ENCODE results near the gene SLC2A8.

The SLC2A8 gene

GRCh38 chr9:127402401-127403090 is 5.6 kb downstream of the SLC2A8 start:
- no peak for DNase-seq (ENCODE audit: low read depth)

- no peak for DNase-seq (ENCODE audit: low read depth)
These were observed 6.7 kb downstream of the SLC2A8 start for GRCh38 chr9:127403507-127404192.

- no peak for DNase-seq (ENCODE audit: low read depth)
These were observed 7.7 kb downstream of the SLC2A8 start for GRCh38 chr9:127404631-127405030.

GRCh38 chr9:127405344-127406125 is 8.6 kb downstream of the SLC2A8 start:
- DNase-seq (ENCODE audit: low read depth): no peak

- no peak for DNase-seq (ENCODE audit: low read depth)
These were observed 10.0 kb downstream of the SLC2A8 start for GRCh38 chr9:127406799-127407491.

- no peak for DNase-seq (ENCODE audit: low read depth)
These were observed 10.5 kb downstream of the SLC2A8 start for GRCh38 chr9:127407492-127407843.

- DNase-seq (ENCODE audit: low read depth): no peak
These were observed 14.2 kb downstream of the SLC2A8 start for GRCh38 chr9:127411122-127411521.

- DNase-seq (ENCODE audit: low read depth): no peak
These were observed 18.2 kb downstream of the SLC2A8 start for GRCh38 chr9:127415141-127415540.

- DNase-seq (ENCODE audit: low read depth): no peak
These were observed 18.7 kb downstream of the SLC2A8 start for GRCh38 chr9:127415657-127416056.

- no peak for DNase-seq (ENCODE audit: low read depth)
These were observed 20.4 kb downstream of the SLC2A8 start for GRCh38 chr9:127417131-127418036.

GRCh38 chr9:127418037-127418471 is 21.1 kb downstream of the SLC2A8 start:
- peak; percentile 19 for DNase-seq (ENCODE audit: low read depth)

- no peak for DNase-seq (ENCODE audit: low read depth)
These were observed 22.4 kb downstream of the SLC2A8 start for GRCh38 chr9:127419348-127419747.

GRCh38 chr9:127421057-127421456 is 24.1 kb downstream of the SLC2A8 start:
- no peak for DNase-seq (ENCODE audit: low read depth)

- no peak for DNase-seq (ENCODE audit: low read depth)
These were observed 25.3 kb downstream of the SLC2A8 start for GRCh38 chr9:127422133-127422782.

GRCh38 chr9:127422787-127423186 is 25.8 kb downstream of the SLC2A8 start:
- DNase-seq (ENCODE audit: low read depth): no peak

- DNase-seq (ENCODE audit: low read depth): no peak
These were observed 26.5 kb downstream of the SLC2A8 start for GRCh38 chr9:127423476-127423933.

GRCh38 chr9:127423934-127424675 is 27.1 kb downstream of the SLC2A8 start, which contains the start of gene ZNF79:
TSS of gene ZNF79 (plus strand) at chr9:127424382. CDS start at chr9:127424788, 406 bp downstream.
- peak; percentile 81 for DNase-seq (ENCODE audit: low read depth)

- DNase-seq (ENCODE audit: low read depth): peak; percentile 14
These were observed 27.7 kb downstream of the SLC2A8 start for GRCh38 chr9:127424676-127424999.

GRCh38 chr9:127426756-127427155 is 29.8 kb downstream of the SLC2A8 start:
- no peak for DNase-seq (ENCODE audit: low read depth)

GRCh38 chr9:127428348-127428747 is 31.4 kb downstream of the SLC2A8 start:
- DNase-seq (ENCODE audit: low read depth): no peak
